GM19240 (cell line): ENCODE results near the gene DICER1.

Source experiments
- DNase-seq: peaks from one replicate; pipeline ENCODE4 v3.0.0; 2011; ENCODE audit warnings: low spot score; ENCODE audit not compliant: insufficient read length

Gene DICER1

GRCh38 chr14:95087619-95088018 lies 69.7 kb downstream of the DICER1 start:
- no peak for DNase-seq

GRCh38 chr14:95085321-95085720 lies 72.0 kb downstream of the DICER1 start:
- no peak for DNase-seq

DNA sequence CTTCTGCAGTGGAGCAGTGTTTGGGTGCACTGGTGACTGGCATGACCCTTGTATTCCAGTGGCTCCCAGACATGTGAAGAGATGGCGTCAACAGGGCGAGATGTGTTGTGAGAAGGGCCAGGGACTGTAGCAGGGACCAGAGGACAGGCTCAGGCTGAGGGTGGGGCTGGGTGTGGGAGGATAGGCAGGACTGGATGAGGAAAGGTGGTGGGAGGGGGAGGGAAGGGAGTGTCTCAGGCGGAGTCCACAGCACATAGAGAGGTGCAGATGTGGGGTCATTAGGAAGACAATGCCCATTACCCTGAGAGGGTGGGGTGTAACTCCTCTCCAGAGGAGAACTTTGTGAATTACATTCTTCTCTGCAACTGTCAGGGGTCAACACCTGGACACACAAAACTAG lies 78.5 kb downstream of the DICER1 start:
- DNase-seq, result no peak

DNA sequence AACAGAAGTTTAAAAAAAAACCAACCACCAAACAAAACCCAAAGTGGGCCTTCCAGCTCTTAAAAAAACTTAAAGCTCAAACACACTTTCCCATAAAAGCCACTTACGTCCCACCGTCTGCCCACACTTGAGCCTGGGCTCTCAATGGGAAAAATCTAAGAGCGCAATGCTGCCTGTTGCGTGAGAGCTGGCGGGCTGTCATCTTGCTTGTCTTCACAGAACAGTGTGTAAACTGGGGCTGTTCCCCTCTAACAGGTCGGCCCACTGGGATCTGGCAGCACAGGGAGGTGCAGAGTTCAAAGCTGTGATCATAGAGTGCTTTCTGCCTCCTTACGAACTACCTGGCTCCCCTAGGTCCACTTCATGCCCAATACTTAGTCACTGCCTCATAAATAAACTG lies 80.0 kb downstream of the DICER1 start:
- DNase-seq, result no peak

DNA sequence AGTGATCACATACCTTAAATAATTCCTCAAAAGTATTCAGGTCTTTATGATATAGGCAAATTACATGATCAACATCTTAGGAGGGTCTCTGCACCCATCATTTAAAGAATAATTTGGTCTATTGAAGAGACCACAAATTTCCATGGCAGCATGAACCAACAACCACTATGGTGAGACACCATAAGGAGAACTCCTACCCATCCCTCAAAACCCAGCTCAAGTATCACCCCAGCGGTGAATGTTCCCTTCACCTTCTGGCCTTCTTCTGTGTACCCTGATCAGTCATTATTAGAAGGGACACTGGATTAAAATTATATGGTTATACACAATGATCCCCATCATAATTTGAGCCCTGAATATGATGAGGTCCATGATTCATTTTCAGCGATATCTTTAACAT lies 81.5 kb downstream of the DICER1 start:
- no peak for DNase-seq

DNA sequence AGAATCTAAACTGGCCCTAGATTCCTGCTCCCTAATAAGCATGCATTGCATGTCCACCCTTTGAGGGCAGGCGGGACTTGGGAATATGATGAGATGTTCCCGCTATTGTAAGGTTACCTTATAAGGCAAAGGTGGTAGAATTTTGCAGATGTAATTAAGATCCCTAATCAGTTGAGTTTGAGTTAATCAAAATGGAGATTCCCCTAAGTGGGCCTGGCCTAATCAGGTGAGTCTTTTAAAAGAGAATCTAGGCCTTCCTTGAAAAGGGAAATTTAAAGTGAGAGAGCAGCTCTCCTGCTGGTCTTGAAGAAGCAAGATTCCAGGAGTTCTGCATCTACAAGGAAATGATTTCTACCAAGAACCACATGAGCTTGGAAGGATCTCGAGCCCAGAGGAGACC lies 83.4 kb downstream of the DICER1 start:
- no peak for DNase-seq

GRCh38 chr14:95072310-95072905 lies 84.9 kb downstream of the DICER1 start:
- no peak for DNase-seq

DNA sequence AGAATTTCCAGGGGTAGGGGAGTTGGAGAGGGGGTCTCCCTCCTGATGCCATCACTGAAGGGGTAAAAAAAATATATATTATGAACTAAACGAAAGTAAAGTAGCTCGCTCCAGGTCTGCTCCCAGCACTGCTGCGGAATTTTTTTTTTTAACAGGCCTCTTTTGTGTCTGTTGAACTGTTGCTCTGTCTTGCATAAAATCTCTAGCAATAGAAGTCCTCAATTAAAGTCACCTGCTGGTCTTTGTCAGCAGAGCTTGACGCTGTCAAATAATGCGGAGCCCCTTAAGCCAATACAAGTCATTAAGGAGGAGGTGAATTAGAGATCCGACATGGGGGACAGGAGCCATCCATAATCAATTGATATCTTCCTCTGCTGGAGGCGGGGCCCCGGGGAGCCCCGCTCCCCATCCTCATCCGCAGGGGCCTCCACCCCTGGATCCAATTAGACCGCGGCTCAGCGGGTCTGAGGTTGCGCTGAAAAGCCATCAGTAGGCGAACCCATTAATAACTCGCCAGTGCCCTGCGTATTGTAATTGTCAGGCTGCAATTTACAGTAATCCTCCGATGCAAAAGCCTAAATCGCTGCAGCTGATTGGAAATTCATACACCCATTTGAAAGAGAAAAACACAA lies 85.6 kb downstream of the DICER1 start:
- no peak for DNase-seq

DNA sequence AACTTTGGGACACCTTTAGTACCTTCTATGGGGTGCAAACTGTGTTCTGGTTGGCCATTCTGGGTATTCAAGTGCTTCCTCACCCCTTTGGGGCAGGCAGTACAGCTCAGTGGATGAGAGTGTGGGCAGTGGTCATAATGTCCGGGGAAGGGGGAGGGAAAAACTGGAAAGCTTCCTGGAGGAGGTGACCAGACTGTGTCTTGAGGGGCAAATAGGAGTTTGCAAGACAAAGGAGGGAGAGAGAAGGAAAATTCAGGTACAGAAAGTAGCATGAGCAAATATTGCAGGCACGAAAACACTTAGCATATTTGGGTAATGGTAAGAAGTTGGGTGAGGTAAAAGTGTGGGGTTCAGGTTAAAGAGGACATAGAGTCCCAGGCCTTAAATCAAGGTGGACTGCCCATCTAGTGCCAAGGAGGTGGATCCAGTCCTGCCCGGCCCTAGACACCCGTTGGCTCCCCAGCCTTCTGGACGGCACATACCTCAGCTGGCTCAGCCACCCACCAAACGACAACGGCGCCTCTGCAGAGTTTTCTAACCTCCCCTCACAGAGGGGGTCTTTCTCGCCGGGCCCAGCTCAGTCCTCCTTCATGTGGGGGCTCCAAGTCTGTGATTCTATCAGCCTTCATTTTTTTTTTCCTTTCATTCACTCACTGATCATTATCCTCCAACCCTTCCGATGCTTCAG lies 86.4 kb downstream of the DICER1 start:
- no peak for DNase-seq

DNA sequence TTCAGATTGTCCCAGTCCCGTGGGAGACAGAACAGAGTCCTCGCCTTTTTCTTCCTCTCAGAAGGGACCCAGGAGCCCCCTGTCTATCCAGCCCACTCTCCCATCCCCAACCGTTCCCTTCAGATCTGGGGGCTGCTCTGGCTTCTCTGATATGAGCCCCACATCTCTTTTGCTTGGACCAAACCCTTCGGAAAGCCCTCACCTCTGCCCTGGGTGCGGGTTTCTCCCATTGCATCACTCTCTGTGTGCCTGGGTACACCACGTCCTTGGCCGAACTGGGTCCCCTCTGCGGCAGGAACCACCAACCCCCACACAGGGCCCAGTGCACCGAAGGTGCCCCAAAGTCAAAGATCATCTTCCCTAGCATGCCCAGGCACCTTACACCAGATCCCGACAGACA lies 87.8 kb downstream of the DICER1 start:
- DNase-seq, result no peak

- DNase-seq, result no peak
Observed at GRCh38 chr14:95069018-95069417, 88.3 kb downstream of the DICER1 start.

DNA sequence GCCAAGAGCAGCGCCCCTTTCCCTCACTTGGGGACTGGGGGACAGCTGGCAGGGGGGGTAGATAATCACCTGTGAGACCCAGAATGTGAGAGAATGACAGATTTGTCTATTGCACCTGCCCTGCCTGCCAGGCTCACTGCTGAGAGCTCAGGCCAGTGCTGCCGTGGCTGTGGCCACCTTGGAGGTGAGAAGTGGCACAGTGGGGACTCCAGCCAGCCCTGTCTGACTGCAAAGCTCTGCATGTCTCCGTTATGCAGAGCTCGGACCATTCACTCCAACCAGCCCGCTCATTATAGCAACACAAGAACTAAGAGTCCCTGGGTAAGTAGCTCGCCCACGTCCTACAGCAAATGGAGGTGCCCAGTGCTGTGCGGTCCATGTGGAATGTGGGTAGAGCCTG lies 88.8 kb downstream of the DICER1 start:
- no peak for DNase-seq

GRCh38 chr14:95068080-95068479 lies 89.2 kb downstream of the DICER1 start:
- no peak for DNase-seq

DNA sequence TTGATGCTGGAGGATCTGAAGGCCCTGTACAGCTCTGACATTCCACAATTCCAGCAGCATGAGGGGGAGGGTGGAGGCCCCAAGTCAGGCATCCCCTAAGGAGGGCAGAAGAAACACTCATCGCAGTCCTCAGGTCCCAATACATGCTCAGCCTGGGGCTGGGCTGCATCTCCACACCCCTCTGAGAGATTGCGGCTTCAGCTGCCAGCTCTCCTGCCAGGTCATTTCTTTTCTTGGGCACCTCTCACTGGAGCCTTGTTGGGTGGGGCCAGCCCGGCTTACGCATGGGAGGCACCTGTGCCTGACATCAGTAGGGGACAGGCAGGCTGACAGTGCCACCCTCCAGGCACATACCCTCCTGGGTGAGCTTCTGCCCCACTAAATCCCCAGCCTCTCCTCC lies 89.8 kb downstream of the DICER1 start:
- no peak for DNase-seq

GRCh38 chr14:95066427-95066986 lies 90.8 kb downstream of the DICER1 start:
- no peak for DNase-seq

DNA sequence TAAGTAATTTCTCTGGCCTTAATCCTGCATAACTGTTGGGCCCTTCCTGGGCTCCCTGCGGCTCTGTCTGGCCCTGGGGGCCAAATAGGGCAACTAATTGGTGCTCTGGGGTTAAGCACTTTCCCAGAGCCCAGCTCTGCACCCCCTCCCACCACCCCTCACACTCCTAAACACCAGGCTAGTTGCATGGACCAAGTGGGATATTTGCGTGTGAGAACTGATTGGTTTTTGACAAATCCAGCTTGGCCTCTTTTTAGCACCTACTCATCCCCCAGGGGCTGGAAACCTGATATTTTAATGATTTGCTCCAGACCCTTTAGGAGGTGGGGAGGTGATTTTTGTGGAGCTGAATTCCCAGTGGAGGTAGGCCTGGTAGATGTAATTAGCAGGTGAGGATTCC lies 91.9 kb downstream of the DICER1 start:
- DNase-seq, result no peak

DNA sequence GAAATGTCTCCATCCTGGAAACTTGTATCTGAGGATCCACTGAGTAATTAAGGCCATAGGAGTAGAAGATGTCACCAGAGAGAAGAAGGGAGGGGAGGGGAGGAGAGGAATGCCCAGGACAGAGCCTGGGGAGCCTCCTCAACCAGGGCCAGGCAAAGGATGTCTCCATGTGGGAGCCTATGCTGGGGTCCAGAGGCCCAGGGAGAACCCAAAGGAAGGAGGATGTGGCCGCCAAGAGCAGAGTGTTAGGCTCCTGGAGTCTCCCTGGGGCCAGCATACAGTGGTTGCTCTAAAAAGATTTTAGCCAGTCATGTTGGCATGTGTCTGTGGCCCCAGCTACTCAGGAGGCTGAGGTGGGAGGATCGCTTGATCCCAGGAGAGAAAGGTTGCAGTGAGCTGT lies 92.6 kb downstream of the DICER1 start:
- no peak for DNase-seq

- no peak for DNase-seq
Observed at GRCh38 chr14:95064256-95064655, 93.1 kb downstream of the DICER1 start.

GRCh38 chr14:95063391-95063790 lies 93.9 kb downstream of the DICER1 start:
- no peak for DNase-seq

DNA sequence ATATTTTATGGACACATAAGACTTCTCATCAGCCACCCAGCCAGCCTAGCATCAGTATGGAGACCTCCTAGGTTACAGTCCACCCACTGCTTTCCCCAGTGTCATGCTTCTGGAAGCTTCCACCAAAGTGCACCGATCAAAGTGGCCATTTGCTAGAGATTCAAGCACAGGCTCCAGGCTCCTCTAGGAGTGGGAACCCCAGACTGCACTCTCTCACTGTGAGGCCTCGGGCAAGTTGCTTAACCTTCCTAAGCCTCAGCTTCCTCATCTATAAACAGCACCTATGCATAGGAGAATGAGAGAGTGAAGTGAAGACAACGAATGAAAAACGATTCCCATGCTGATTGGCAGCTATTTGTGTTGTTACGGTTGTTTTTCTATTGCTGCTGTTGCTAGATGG lies 94.4 kb downstream of the DICER1 start:
- no peak for DNase-seq

DNA sequence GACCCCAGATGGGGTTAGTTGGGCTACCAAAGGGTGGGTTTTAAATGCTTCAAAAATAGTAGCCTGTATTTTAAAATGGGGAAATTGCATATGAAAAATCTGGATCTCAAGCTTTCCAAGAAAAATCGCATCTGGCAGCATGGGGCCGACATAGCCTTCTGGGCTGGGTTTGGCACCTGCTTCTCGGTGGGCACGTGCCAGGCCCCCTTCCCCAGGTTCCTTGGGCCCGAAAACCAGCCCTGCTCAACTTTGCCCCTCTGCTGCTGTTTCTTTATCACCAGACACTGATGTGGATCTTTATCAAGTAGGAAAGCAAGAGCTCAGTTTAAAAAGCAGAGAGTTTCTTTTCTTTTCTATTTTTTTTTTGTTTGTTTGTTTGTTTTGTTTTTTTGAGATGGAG lies 95.1 kb downstream of the DICER1 start:
- no peak for DNase-seq

GRCh38 chr14:95061317-95062093 lies 95.8 kb downstream of the DICER1 start:
- DNase-seq, result no peak
